Measurements from ENCODE around the gene ICA1.

Gene ICA1

DNA sequence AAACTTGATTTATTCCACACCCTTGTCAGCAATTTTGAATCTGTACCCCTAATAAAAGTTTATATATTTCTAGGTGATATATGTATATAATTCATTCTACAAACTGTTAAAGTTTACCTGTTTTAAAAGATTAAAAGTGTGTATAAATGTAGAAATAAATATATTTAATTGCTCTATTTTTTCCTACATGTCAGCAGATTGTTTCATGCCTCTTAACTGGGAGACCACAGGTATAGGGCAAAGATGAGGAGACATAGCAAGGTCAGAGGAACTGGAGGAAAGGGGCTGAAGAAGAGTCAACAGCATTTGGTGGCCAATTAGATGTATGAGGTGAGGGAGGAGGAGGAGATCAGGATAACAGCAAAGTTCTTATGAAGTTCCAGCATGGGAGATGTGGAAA lies 183.5 kb downstream of the ICA1 start:
- peaks cover 3% of the 10 kb centered on the region; the same call in 1 of the 2 replicates for H3K79me2 ChIP-seq (ENCODE audit: control insufficient read depth, low read length)
- H3F3A ChIP-seq (ENCODE audit: control insufficient read depth, insufficient read depth): no peaks in the 10 kb centered on the region
- no peaks in the 10 kb centered on the region for H3K9me2 ChIP-seq (replicated peaks; ENCODE audit: control insufficient read depth, low read length)
- no peak overlapping the region for H3K4me3 ChIP-seq (ENCODE audit: low read length)
- H3K4me1 ChIP-seq (ENCODE audit: control insufficient read depth, low read length): no peaks in the 10 kb centered on the region
- peaks cover 39% of the 10 kb centered on the region for H3K36me3 ChIP-seq (ENCODE audit: control insufficient read depth, low read length)
- H4K20me1 ChIP-seq (ENCODE audit: control insufficient read depth, insufficient read depth, low read depth, low read length): no peaks in the 10 kb centered on the region
- TF ChIP-seq EZH2phosphoT487 (IDR thresholded peaks at IDR 0.05; ENCODE audit: borderline replicate concordance, low read length): no peak
- TF ChIP-seq, protein P1, sequence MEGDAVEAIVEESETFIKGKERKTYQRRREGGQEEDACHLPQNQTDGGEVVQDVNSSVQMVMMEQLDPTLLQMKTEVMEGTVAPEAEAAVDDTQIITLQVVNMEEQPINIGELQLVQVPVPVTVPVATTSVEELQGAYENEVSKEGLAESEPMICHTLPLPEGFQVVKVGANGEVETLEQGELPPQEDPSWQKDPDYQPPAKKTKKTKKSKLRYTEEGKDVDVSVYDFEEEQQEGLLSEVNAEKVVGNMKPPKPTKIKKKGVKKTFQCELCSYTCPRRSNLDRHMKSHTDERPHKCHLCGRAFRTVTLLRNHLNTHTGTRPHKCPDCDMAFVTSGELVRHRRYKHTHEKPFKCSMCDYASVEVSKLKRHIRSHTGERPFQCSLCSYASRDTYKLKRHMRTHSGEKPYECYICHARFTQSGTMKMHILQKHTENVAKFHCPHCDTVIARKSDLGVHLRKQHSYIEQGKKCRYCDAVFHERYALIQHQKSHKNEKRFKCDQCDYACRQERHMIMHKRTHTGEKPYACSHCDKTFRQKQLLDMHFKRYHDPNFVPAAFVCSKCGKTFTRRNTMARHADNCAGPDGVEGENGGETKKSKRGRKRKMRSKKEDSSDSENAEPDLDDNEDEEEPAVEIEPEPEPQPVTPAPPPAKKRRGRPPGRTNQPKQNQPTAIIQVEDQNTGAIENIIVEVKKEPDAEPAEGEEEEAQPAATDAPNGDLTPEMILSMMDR (IDR thresholded peaks at IDR 0.05; ENCODE audit: low read depth, low read length, poor library complexity, severe bottlenecking): no peak
- no peaks in the 10 kb centered on the region for H3K27me3 ChIP-seq (ENCODE audit: control insufficient read depth, low read length)
- no peaks in the 10 kb centered on the region for H3K9me3 ChIP-seq (ENCODE audit: control insufficient read depth, insufficient read depth, low read length)
- no peak overlapping the region for H3K4me2 ChIP-seq (ENCODE audit: low read length)
- no peak overlapping the region for H3K27ac ChIP-seq (ENCODE audit: low read depth, low read length)

DNA sequence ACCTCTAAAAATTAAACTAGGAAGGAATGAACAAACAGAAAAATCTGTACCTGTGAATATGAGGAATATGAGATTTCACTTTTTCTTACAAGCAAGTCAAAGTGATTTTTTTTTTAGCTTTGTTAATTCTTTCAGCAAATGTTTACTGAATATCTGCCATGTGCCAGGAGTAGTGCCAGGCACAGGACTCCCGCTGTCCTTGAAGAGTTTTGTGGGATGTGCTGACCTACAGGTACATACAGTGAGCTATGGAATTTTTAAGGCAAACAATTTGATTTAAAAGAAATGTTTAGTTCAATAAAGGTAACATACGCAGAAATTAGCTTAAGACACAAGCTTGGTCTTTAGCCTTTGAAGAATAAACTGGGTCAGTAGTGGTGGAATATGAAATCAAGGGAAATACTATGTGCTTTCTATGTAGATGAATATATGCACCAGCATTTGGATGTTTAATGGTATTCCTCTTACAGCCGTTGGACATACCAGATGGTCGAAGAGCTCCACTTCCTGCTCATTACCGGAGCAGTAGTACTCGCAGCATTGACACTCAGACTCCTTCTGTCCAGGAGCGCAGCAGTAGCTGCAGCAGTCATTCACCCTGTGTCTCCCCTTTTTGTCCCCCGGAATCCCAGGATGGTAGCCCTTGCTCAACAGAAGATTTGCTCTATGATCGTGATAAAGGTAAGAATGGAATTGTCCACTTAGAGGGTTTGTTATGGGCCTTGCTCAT lies 191.4 kb downstream of the ICA1 start:
- Histone ChIP-seq H3K9me2 (replicated peaks; ENCODE audit: control insufficient read depth, low read length) (no peaks in the 10 kb centered on the region), H3K79me2 (ENCODE audit: control insufficient read depth, low read length) (peaks cover 28% of the 10 kb centered on the region)
- TF ChIP-seq, protein P1 (IDR thresholded peaks at IDR 0.05; ENCODE audit: low read depth, low read length, poor library complexity, severe bottlenecking): no peak
- no peak for TF ChIP-seq EZH2phosphoT487 (IDR thresholded peaks at IDR 0.05; ENCODE audit: borderline replicate concordance, low read length)

DNA sequence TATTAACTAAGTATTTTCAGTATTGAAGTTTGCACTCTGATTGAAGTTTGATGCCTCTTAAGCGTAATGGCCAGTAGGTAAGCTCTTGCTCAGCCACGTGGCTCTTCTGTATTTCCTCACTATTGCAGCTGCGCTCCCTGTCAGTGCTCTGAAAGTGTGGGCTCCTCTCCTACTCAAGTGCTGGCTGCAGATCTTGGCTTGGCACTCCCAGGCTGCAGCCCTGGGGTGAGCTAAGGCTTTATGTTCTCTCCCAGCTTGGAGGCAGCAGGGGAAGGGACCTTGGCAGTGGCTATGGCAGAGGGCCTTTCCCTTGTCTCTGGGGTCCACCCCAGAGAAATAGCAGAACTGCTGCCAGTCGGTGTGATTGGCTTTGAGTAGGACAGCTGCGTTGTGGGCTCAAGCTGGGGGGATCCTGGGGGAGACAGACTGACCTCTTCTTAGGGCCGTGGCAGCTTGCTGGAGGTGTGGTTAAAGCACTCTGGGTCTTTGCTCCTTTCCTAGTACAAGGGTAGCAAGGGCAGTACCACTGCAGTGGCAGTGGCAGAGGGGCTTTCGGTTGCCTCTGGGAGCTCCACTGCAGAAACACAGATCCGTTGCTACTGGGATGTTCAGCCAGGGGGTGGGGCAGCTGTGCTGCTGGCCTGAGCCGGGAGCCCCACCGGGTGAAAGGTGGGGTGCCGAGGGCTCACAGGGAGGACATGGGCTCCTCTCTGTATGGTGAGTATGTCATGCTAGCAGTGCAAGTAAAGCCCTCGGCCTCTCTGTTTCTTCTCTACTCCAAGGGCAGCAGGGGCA lies 192.9 kb downstream of the ICA1 start:
- Histone ChIP-seq H3K9me3 (ENCODE audit: control insufficient read depth, insufficient read depth, low read length) (no peaks in the 10 kb centered on the region), H3K9me2 (replicated peaks; ENCODE audit: control insufficient read depth, low read length) (no peaks in the 10 kb centered on the region), H3F3A (ENCODE audit: control insufficient read depth, insufficient read depth) (no peaks in the 10 kb centered on the region), H3K4me2 (ENCODE audit: low read length) (no peak overlapping the region), H3K27me3 (ENCODE audit: control insufficient read depth, low read length) (no peaks in the 10 kb centered on the region), H3K36me3 (ENCODE audit: control insufficient read depth, low read length) (peaks cover 64% of the 10 kb centered on the region), H3K79me2 (ENCODE audit: control insufficient read depth, low read length) (peaks cover 44% of the 10 kb centered on the region), H3K4me1 (ENCODE audit: control insufficient read depth, low read length) (no peaks in the 10 kb centered on the region), H3K27ac (ENCODE audit: low read depth, low read length) (no peak overlapping the region), H3K4me3 (ENCODE audit: low read length) (no peak overlapping the region), H4K20me1 (ENCODE audit: control insufficient read depth, insufficient read depth, low read depth, low read length) (no peaks in the 10 kb centered on the region)
- TF ChIP-seq EZH2phosphoT487 (IDR thresholded peaks at IDR 0.05; ENCODE audit: borderline replicate concordance, low read length): no peak
- TF ChIP-seq, protein P1 (IDR thresholded peaks at IDR 0.05; ENCODE audit: low read depth, low read length, poor library complexity, severe bottlenecking): no peak

More for the DNA sequence above, 191.4 kb downstream of the ICA1 start:
- Histone ChIP-seq H3K27ac (ENCODE audit: low read depth, low read length) (no peak overlapping the region), H3K4me2 (ENCODE audit: low read length) (no peak overlapping the region), H3K27me3 (ENCODE audit: control insufficient read depth, low read length) (no peaks in the 10 kb centered on the region), H3K9me3 (ENCODE audit: control insufficient read depth, insufficient read depth, low read length) (no peaks in the 10 kb centered on the region), H3K36me3 (ENCODE audit: control insufficient read depth, low read length) (peaks cover 71% of the 10 kb centered on the region), H3F3A (ENCODE audit: control insufficient read depth, insufficient read depth) (no peaks in the 10 kb centered on the region), H3K4me3 (ENCODE audit: low read length) (no peak overlapping the region), H3K4me1 (ENCODE audit: control insufficient read depth, low read length) (no peaks in the 10 kb centered on the region), H4K20me1 (ENCODE audit: control insufficient read depth, insufficient read depth, low read depth, low read length) (no peaks in the 10 kb centered on the region)

Data from DOHH2 (cell line).